ENCODE results near the gene GZMH.

Gene GZMH

GRCh38 chr14:24632761-24633160 lies 23.3 kb upstream of the GZMH start:
- no peak for DNase-seq (ENCODE audit: low spot score)
- in situ Hi-C loops (cut with MboI; ENCODE audit: low pct_unique_long_range_greater_than_20kb, low sequenced_read_pairs, unreplicated experiment) = no loop called here
- TF ChIP-seq CTCF (IDR thresholded peaks at IDR 0.05; ENCODE audit: extremely low read depth, insufficient read depth, missing control alignments) = no peak

- no peak for TF ChIP-seq CTCF (IDR thresholded peaks at IDR 0.05; ENCODE audit: extremely low read depth, insufficient read depth, missing control alignments)
- no peak for DNase-seq (ENCODE audit: low spot score)
- in situ Hi-C loops (cut with MboI; ENCODE audit: low pct_unique_long_range_greater_than_20kb, low sequenced_read_pairs, unreplicated experiment) = no loop called here
These were observed 22.9 kb upstream of the GZMH start for GRCh38 chr14:24632336-24632735.

GRCh38 chr14:24631749-24632335 lies 22.4 kb upstream of the GZMH start:
- in situ Hi-C loops (cut with MboI; ENCODE audit: low pct_unique_long_range_greater_than_20kb, low sequenced_read_pairs, unreplicated experiment) = no loop called here
- TF ChIP-seq CTCF (IDR thresholded peaks at IDR 0.05; ENCODE audit: extremely low read depth, insufficient read depth, missing control alignments) = no peak
- no peak for DNase-seq (ENCODE audit: low spot score)

GRCh38 chr14:24630872-24631477 lies 21.5 kb upstream of the GZMH start:
- no peak for DNase-seq (ENCODE audit: low spot score)
- in situ Hi-C loops (cut with MboI; ENCODE audit: low pct_unique_long_range_greater_than_20kb, low sequenced_read_pairs, unreplicated experiment) = no loop called here
- no peak for TF ChIP-seq CTCF (IDR thresholded peaks at IDR 0.05; ENCODE audit: extremely low read depth, insufficient read depth, missing control alignments)

- DNase-seq (ENCODE audit: low spot score) = no peak
- no peak for TF ChIP-seq CTCF (IDR thresholded peaks at IDR 0.05; ENCODE audit: extremely low read depth, insufficient read depth, missing control alignments)
- in situ Hi-C loops (cut with MboI; ENCODE audit: low pct_unique_long_range_greater_than_20kb, low sequenced_read_pairs, unreplicated experiment) = no loop called here
These were observed 20.8 kb upstream of the GZMH start for GRCh38 chr14:24630087-24630871.

- in situ Hi-C loops (cut with MboI; ENCODE audit: low pct_unique_long_range_greater_than_20kb, low sequenced_read_pairs, unreplicated experiment) = no loop called here
- no peak for TF ChIP-seq CTCF (IDR thresholded peaks at IDR 0.05; ENCODE audit: extremely low read depth, insufficient read depth, missing control alignments)
- DNase-seq (ENCODE audit: low spot score) = no peak
These were observed 20.0 kb upstream of the GZMH start for GRCh38 chr14:24629521-24629920.

Data from GM13977 (cell line).